Mucosa of gallbladder (tissue), 1 donor: Measurements from ENCODE around the gene ERICH4. TPM values are rescaled to one million over a fixed set of nuclear protein-coding genes. Genes with fewer than 3 reads are reported as not detected.
"Not testable (repeated sequence)": the region's sequence is repeated elsewhere in the genome, so short reads cannot be mapped to it uniquely, and the experiment has no call there.

Experiments
- DNase-seq: peaks from one replicate; pipeline ENCODE4 v3.0.0-alpha.2; 2020; ENCODE audit warnings: low spot score
- total RNA-seq: library from RNA; stranded (reverse); gene quantifications from one replicate; pipeline ENCODE4 v1.2.1, GENCODE V29; 2021
- donor health status: DM: no; HTN: no; CAD: no.

ERICH4 gene
- total RNA-seq, 1 donor from 2014 or later: not detected

- no peak for DNase-seq
Measured at GRCh38 chr19:41478171-41478570, 35.2 kb downstream of the ERICH4 start.

- DNase-seq: no peak
Measured at GRCh38 chr19:41478875-41479756, 36.2 kb downstream of the ERICH4 start.

GRCh38 chr19:41479757-41480191 is 36.8 kb downstream of the ERICH4 start:
- DNase-seq: no peak

GRCh38 chr19:41480336-41480735 is 37.4 kb downstream of the ERICH4 start:
- no peak for DNase-seq

- DNase-seq: no peak
Measured at GRCh38 chr19:41484822-41485221, 41.9 kb downstream of the ERICH4 start.

- not testable (repeated sequence) for DNase-seq
Measured at GRCh38 chr19:41486953-41487352, 44.0 kb downstream of the ERICH4 start.

GRCh38 chr19:41492843-41493242 is 49.9 kb downstream of the ERICH4 start:
- no peak for DNase-seq

Other genes with a start within 250 kb of the ERICH4 start
- 90.1 TPM for gene CYP2S1, start 249.9 kb upstream of the ERICH4 start, total RNA-seq
- 57.3 TPM for gene AXL, start 223.9 kb upstream of the ERICH4 start, total RNA-seq
- gene HNRNPUL1, start 178.8 kb upstream of the ERICH4 start, total RNA-seq: 161 TPM
- gene CCDC97, start 133.0 kb upstream of the ERICH4 start, total RNA-seq: 26.2 TPM
- 47.1 TPM for gene TGFB1, start 89.2 kb upstream of the ERICH4 start, total RNA-seq
- gene B9D2, start 79.0 kb upstream of the ERICH4 start, total RNA-seq: 12.8 TPM
- 8.6 TPM for gene TMEM91, start 66.6 kb upstream of the ERICH4 start, total RNA-seq
- 12.3 TPM for gene EXOSC5, start 45.8 kb upstream of the ERICH4 start, total RNA-seq
- 26.4 TPM for gene BCKDHA, start 45.3 kb upstream of the ERICH4 start, total RNA-seq
- gene B3GNT8, start 15.8 kb upstream of the ERICH4 start, total RNA-seq: 2.4 TPM
- 45.0 TPM for gene DMAC2, start 3.2 kb upstream of the ERICH4 start, total RNA-seq
- 2.4 TPM for gene CEACAM21, start 133.0 kb downstream of the ERICH4 start, total RNA-seq
- gene CEACAM4, start 183.9 kb downstream of the ERICH4 start, total RNA-seq: 0.35 TPM
- 2.6 TPM for gene CEACAM7, start 245.1 kb downstream of the ERICH4 start, total RNA-seq